Calu3 (cell line): ENCODE results near the gene SMIM5. TPM values are rescaled to one million over a fixed set of nuclear protein-coding genes. Genes with fewer than 3 reads are reported as not detected.
A peak's percentile ranks its signal among the peaks of the same experiment; 100 is the strongest.

Source experiments
- BruUV-seq: library from RNA; stranded (reverse); fragments of 400-500 nt; replicated peaks from 2 replicates; lab custom pipeline; 2021; lab: Mats Ljungman, UMichigan
- CTCF ChIA-PET: fragments of 300-600 bp; sonication (Branson Sonifier 250); formaldehyde crosslinking; loops from one replicate; lab custom pipeline; 2022; ENCODE audit warnings: antibody characterized with exemption; lab: Charles Lee
- DNase-seq: peaks from one replicate; pipeline ENCODE4 v3.0.0; 2022
- H3K27ac Mint-ChIP-seq: one replicate; pipeline ENCODE4 v1.8.0; 2022; ENCODE audit warnings: mixed read lengths; ENCODE audit not compliant: unreplicated experiment
- H3K27me3 Mint-ChIP-seq: one replicate; pipeline ENCODE4 v1.8.0; 2022; ENCODE audit warnings: mixed read lengths; ENCODE audit not compliant: unreplicated experiment
- H3K36me3 Mint-ChIP-seq: one replicate; pipeline ENCODE4 v1.8.0; 2022; ENCODE audit warnings: mild to moderate bottlenecking, moderate library complexity, mixed read lengths; ENCODE audit not compliant: insufficient read depth, unreplicated experiment
- H3K4me1 Mint-ChIP-seq: one replicate; pipeline ENCODE4 v1.8.0; 2022; ENCODE audit warnings: mild to moderate bottlenecking, low read depth, mixed read lengths; ENCODE audit not compliant: unreplicated experiment
- H3K4me3 Mint-ChIP-seq: one replicate; pipeline ENCODE4 v1.8.0; 2022; ENCODE audit warnings: mild to moderate bottlenecking, low read depth, moderate library complexity, mixed read lengths; ENCODE audit not compliant: unreplicated experiment
- H3K9me3 Mint-ChIP-seq: one replicate; pipeline ENCODE4 v1.8.0; 2022; ENCODE audit warnings: low read depth, mixed read lengths; ENCODE audit not compliant: unreplicated experiment
- CTCF ChIP-seq: fragments of 200-600 bp; IDR thresholded peaks from one replicate; pipeline ENCODE4 v1.8.0; 2022; ENCODE audit warnings: antibody characterized with exemption; ENCODE audit not compliant: unreplicated experiment
- intact Hi-C: fragments of 100-400 bp; cut with micrococcal nuclease; formaldehyde crosslinking; loops from one replicate; pipeline ENCODE4 v1.10.0; 2022; ENCODE audit not compliant: unreplicated experiment
- total RNA-seq: library from RNA; stranded (reverse); gene quantifications from 2 replicates; pipeline ENCODE4 v1.2.3, GENCODE V29; 2022

Gene SMIM5
- total RNA-seq, 1 experiment from 2014 or later: 1.9 TPM

DNA sequence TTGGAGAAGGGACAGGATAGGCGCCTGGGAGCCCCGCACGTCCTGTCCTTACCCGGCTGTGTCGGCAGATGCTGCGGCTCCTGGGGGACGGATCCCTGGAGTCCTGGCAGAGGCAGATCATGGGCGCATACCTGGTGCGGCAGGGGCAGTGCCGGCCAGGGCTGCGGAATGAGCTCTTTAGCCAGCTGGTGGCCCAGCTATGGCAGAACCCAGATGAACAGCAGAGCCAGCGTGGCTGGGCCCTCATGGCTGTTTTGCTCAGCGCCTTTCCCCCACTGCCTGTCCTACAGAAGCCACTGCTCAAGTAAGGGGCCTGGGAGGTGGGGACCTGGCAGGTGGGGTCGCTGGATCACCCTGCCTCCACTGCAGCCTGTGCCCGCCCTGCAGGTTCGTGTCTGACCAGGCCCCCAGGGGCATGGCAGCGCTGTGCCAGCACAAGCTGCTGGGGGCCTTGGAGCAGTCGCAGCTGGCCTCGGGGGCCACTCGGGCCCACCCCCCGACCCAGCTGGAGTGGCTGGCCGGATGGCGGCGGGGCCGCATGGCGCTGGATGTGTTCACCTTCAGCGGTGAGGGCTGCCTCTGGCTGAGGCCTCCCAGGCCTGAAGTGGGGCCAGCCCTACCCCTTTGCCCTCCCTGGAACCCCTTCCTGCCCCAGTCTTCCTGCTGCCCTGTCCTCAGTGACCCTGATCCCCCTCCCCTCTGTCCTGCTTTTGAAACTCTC is 20.2 kb upstream of the SMIM5 start:
- CTCF ChIA-PET: interaction anchor here (1.3 kb wide), 1 partner anchor 12 kb away, joined by 7 read pairs; no protein-coding TSS in a partner anchor
- H3K4me3 Mint-ChIP-seq: no peak overlapping the region
- no peak for DNase-seq
- BruUV-seq: no TSS peak
- H3K9me3 Mint-ChIP-seq: no peaks in the 10 kb centered on the region
- H3K27ac Mint-ChIP-seq: no peak overlapping the region
- peaks cover 49% of the 10 kb centered on the region for H3K4me1 Mint-ChIP-seq
- no peak for TF ChIP-seq CTCF
- peaks cover 25% of the 10 kb centered on the region for H3K36me3 Mint-ChIP-seq
- intact Hi-C loops: no loop called here
- no peaks in the 10 kb centered on the region for H3K27me3 Mint-ChIP-seq

DNA sequence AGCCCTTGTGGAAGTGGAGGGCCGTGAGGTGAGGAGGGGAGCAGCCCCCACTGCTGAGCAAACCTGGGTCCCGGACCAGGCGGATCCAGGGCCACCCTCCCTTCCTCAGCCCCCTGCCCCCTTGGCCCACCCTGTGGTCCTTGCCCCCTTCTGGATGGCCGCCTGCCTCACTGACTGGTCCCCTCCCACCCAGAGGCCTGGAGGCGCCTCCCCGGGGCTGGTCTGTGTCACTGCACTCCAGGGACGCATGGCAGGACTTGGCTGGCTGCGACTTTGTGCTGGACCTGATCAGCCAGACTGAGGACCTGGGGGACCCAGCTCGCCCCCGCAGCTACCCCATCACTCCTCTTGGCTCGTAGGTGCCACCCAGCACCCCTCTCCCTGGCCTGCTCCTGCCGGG is 19.2 kb upstream of the SMIM5 start:
- intact Hi-C loops: no loop called here
- TF ChIP-seq CTCF: no peak
- Mint-ChIP-seq H3K27ac (no peak overlapping the region), H3K4me3 (no peak overlapping the region), H3K36me3 (peaks cover 25% of the 10 kb centered on the region), H3K27me3 (no peaks in the 10 kb centered on the region), H3K9me3 (no peaks in the 10 kb centered on the region), H3K4me1 (peaks cover 49% of the 10 kb centered on the region)
- CTCF ChIA-PET: interaction anchor here (1.3 kb wide), 1 partner anchor 13 kb away, joined by 7 read pairs; no protein-coding TSS in a partner anchor
- no peak for DNase-seq
- BruUV-seq: no TSS peak

DNA sequence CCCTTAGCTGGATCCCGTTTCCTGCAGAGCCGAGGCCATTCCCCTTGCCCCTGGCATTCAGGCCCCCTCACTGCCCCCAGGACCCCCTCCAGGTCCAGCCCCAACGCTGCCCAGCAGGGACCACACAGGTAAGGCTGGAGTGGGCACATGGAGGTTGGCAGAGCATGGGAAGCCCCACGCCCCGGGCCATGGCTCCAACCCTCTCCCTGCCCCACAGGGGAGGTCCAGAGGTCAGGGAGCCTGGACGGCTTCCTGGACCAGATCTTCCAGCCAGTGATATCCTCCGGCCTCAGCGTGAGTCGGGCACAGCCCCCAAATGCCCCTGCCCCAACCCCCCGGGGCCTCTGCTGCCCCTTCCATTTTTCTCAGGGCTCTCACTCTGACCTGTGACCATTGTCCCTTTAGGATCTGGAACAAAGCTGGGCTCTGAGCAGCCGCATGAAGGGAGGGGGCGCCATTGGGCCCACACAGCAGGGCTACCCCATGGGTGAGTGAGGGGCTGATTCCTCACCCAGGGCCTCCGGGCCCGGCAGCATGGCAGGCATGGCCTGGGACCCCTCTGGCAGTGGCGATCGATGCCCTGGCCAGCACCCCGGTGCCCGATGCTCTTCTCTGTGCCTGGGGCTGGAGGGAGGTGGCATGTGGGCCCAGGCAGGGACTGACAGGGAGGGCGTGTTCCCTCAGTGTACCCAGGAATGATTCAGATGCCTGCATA is 18.5 kb upstream of the SMIM5 start:
- Mint-ChIP-seq H3K36me3 (peaks cover 25% of the 10 kb centered on the region), H3K4me1 (peaks cover 49% of the 10 kb centered on the region), H3K27ac (no peak overlapping the region), H3K27me3 (no peaks in the 10 kb centered on the region), H3K4me3 (no peak overlapping the region), H3K9me3 (no peaks in the 10 kb centered on the region)
- no TSS peak for BruUV-seq
- CTCF ChIA-PET: interaction anchor here (0.6 to 1.3 kb wide), 2 partner anchors 13 to 456 kb away, joined by 3 to 7 read pairs; no protein-coding TSS in a partner anchor
- TF ChIP-seq CTCF: peak; percentile 14
- intact Hi-C loops: no loop called here
- DNase-seq: no peak

- H3K4me1 Mint-ChIP-seq: peaks cover 44% of the 10 kb centered on the region
- TF ChIP-seq CTCF: no peak
- BruUV-seq: no TSS peak
- DNase-seq: no peak
- H3K27ac Mint-ChIP-seq: peak overlapping the region; percentile 42
- H3K36me3 Mint-ChIP-seq: peaks cover 22% of the 10 kb centered on the region
- intact Hi-C loops: no loop called here
- no peaks in the 10 kb centered on the region for H3K9me3 Mint-ChIP-seq
- H3K27me3 Mint-ChIP-seq: no peaks in the 10 kb centered on the region
- no peak overlapping the region for H3K4me3 Mint-ChIP-seq
- CTCF ChIA-PET: interaction anchor here (0.6 kb wide), 1 partner anchor 456 kb away, joined by 3 read pairs; no protein-coding TSS in a partner anchor
Observed at GRCh38 chr17:75615301-75615700, 17.9 kb upstream of the SMIM5 start.
